H9 (cell line): Measurements from ENCODE around the gene PTF1A. TPM values are rescaled to one million over a fixed set of nuclear protein-coding genes. Genes with fewer than 3 reads are reported as not detected.
A peak's percentile ranks its signal among the peaks of the same experiment; 100 is the strongest.

Experiments
- DNase-seq: peaks from one replicate; pipeline ENCODE4 v3.0.0-alpha.2; 2017
- H2AFZ ChIP-seq: one replicate; pipeline ENCODE4 v1.6.1; 2013; ENCODE audit warnings: mild to moderate bottlenecking, low read length, control low read depth, moderate library complexity
- H2AK5ac ChIP-seq: 2 replicates; pipeline ENCODE4 v1.6.1; 2013; ENCODE audit warnings: low read length, control low read depth, mixed read lengths; ENCODE audit not compliant: insufficient read length
- H2BK120ac ChIP-seq: one replicate; pipeline ENCODE4 v1.6.1; 2013; ENCODE audit warnings: low read depth, mild to moderate bottlenecking, low read length, control low read depth, inconsistent platforms; ENCODE audit not compliant: poor library complexity, severe bottlenecking
- H2BK12ac ChIP-seq: 2 replicates; pipeline ENCODE4 v1.6.1; 2013; ENCODE audit warnings: low read length, control low read depth, mixed read lengths, low read depth; ENCODE audit not compliant: insufficient read length
- H2BK15ac ChIP-seq: 2 replicates; pipeline ENCODE4 v1.6.1; 2013; ENCODE audit warnings: low read depth, low read length, control low read depth
- H2BK20ac ChIP-seq: one replicate; pipeline ENCODE4 v1.6.1; 2013; ENCODE audit warnings: low read depth, mild to moderate bottlenecking, low read length, control low read depth, inconsistent platforms; ENCODE audit not compliant: poor library complexity, severe bottlenecking
- H2BK5ac ChIP-seq: 2 replicates; pipeline ENCODE4 v1.6.1; 2013; ENCODE audit warnings: low read length, control low read depth, mixed read lengths; ENCODE audit not compliant: insufficient read length
- H3K14ac ChIP-seq: 2 replicates; pipeline ENCODE4 v1.6.1; 2013; ENCODE audit warnings: low read length, control low read depth; ENCODE audit not compliant: insufficient read depth
- H3K18ac ChIP-seq: 2 replicates; pipeline ENCODE4 v1.6.1; 2013; ENCODE audit warnings: low read depth, mild to moderate bottlenecking, mixed read lengths, low read length, control low read depth; ENCODE audit not compliant: insufficient read length
- H3K23ac ChIP-seq: 2 replicates; pipeline ENCODE4 v1.6.1; 2013; ENCODE audit warnings: low read length, control low read depth, mixed read lengths, low read depth; ENCODE audit not compliant: insufficient read length
- H3K23me2 ChIP-seq: 2 replicates; pipeline ENCODE4 v1.6.1; 2013; ENCODE audit warnings: low read depth, mild to moderate bottlenecking, mixed read lengths, low read length, control low read depth; ENCODE audit not compliant: insufficient read length, poor library complexity, severe bottlenecking
- H3K27ac ChIP-seq: 2 replicates; pipeline ENCODE4 v1.5.1; 2013; ENCODE audit warnings: low read length, control low read depth, mixed read lengths, low read depth; ENCODE audit not compliant: insufficient read length
- H3K27me3 ChIP-seq: 2 replicates; pipeline ENCODE4 v1.6.1; 2013; ENCODE audit warnings: low read length, control low read depth, inconsistent platforms; ENCODE audit not compliant: insufficient read depth
- H3K4ac ChIP-seq: 2 replicates; pipeline ENCODE4 v1.6.1; 2013; ENCODE audit warnings: low read depth, mild to moderate bottlenecking, control low read depth, inconsistent platforms, low read length, moderate library complexity
- H3K4me1 ChIP-seq: 2 replicates; pipeline ENCODE4 v1.6.1; 2013; ENCODE audit warnings: low read length, control low read depth, inconsistent platforms; ENCODE audit not compliant: insufficient read depth
- H3K4me2 ChIP-seq: 2 replicates; pipeline ENCODE4 v1.6.1; 2013; ENCODE audit warnings: low read length, control low read depth, mixed read lengths; ENCODE audit not compliant: insufficient read length, insufficient read depth
- H3K56ac ChIP-seq: 2 replicates; pipeline ENCODE4 v1.6.1; 2013; ENCODE audit warnings: low read depth, mild to moderate bottlenecking, mixed read lengths, low read length, control low read depth; ENCODE audit not compliant: insufficient read length
- H3K79me1 ChIP-seq: 2 replicates; pipeline ENCODE4 v1.6.1; 2013; ENCODE audit warnings: low read depth, mild to moderate bottlenecking, moderate library complexity, low read length, control low read depth, inconsistent platforms; ENCODE audit not compliant: insufficient read depth, poor library complexity, severe bottlenecking
- H3K79me2 ChIP-seq: 2 replicates; pipeline ENCODE4 v1.6.1; 2013; ENCODE audit warnings: low read length, control low read depth, inconsistent platforms; ENCODE audit not compliant: insufficient read depth
- H3K9ac ChIP-seq: 2 replicates; pipeline ENCODE4 v1.6.1; 2013; ENCODE audit warnings: low read length, control low read depth, mixed read lengths; ENCODE audit not compliant: insufficient read length; ENCODE audit errors: extremely low read depth
- H3K9me3 ChIP-seq: one replicate; pipeline ENCODE4 v1.6.1; 2013; ENCODE audit warnings: low read depth, low read length, inconsistent platforms; ENCODE audit not compliant: control insufficient read depth
- H3T11ph ChIP-seq: one replicate; pipeline ENCODE4 v1.6.1; 2013; ENCODE audit warnings: mild to moderate bottlenecking, low read length, control low read depth, inconsistent platforms
- H4K20me1 ChIP-seq: one replicate; pipeline ENCODE4 v1.6.1; 2013; ENCODE audit not compliant: control insufficient read depth, insufficient read length, insufficient read depth
- H4K5ac ChIP-seq: 2 replicates; pipeline ENCODE4 v1.6.1; 2013; ENCODE audit warnings: low read depth, mild to moderate bottlenecking, mixed read lengths, low read length, control low read depth; ENCODE audit not compliant: insufficient read length
- H4K8ac ChIP-seq: replicated peaks from 2 replicates; pipeline ENCODE4 v1.6.1; 2013; ENCODE audit warnings: low read length, control low read depth, mixed read lengths, low read depth; ENCODE audit not compliant: insufficient read length
- H4K91ac ChIP-seq: 2 replicates; pipeline ENCODE4 v1.6.1; 2013; ENCODE audit warnings: low read depth, mild to moderate bottlenecking, moderate library complexity, mixed read lengths, low read length, control low read depth; ENCODE audit not compliant: insufficient read length
- H3K27ac Mint-ChIP-seq, 3 experiments: 2 replicates in 2 of 3; 3 replicates in 1 of 3; pipeline ENCODE4 v1.8.0; 2020 to 2021; ENCODE audit warnings: mixed read lengths in 3 of 3, mild to moderate bottlenecking in 1 of 3, moderate library complexity in 1 of 3
- H3K27me3 Mint-ChIP-seq: 2 replicates; pipeline ENCODE4 v1.8.0; 2021; ENCODE audit warnings: low read depth, mild to moderate bottlenecking, moderate library complexity, mixed read lengths
- H3K36me3 Mint-ChIP-seq, 3 experiments: 2 replicates in 2 of 3; 3 replicates in 1 of 3; pipeline ENCODE4 v1.8.0; 2020 to 2021; ENCODE audit warnings: low read depth in 3 of 3, mixed read lengths in 3 of 3; ENCODE audit not compliant: insufficient read depth in 1 of 3
- H3K4me1 Mint-ChIP-seq, 2 experiments: 2 replicates each; pipeline ENCODE4 v1.8.0; 2020; ENCODE audit warnings: mixed read lengths in 2 of 2
- H3K4me3 Mint-ChIP-seq, 2 experiments: 2 replicates in 1 of 2; 3 replicates in 1 of 2; pipeline ENCODE4 v1.8.0; 2020 to 2021; ENCODE audit warnings: mild to moderate bottlenecking in 2 of 2, mixed read lengths in 2 of 2, moderate library complexity in 1 of 2
- H3K9me3 Mint-ChIP-seq, 2 experiments: 2 replicates in 1 of 2; 3 replicates in 1 of 2; pipeline ENCODE4 v1.8.0; 2020; ENCODE audit warnings: mild to moderate bottlenecking in 2 of 2, mixed read lengths in 2 of 2, moderate library complexity in 1 of 2
- CTCF ChIP-seq: fragments of 200-600 bp; sonication (generic); conservative IDR thresholded peaks from 3 replicates; pipeline ENCODE4 v1.8.0; 2021; ENCODE audit warnings: antibody characterized with exemption, mild to moderate bottlenecking
- WGBS: extraction: QIAGEN DNeasy Blood & Tissue Kit; methylation state at CpG from one replicate; pipeline ENCODE4 v1.1.7; 2013; ENCODE audit warnings: missing lambda C conversion rate, low lambda C conversion rate, mixed read lengths; ENCODE audit not compliant: insufficient read length; ENCODE audit errors: extremely low coverage; 5-methylcytosine and 5-hydroxymethylcytosine counted together
- total RNA-seq: library from RNA; stranded (reverse); gene quantifications from 2 replicates; pipeline ENCODE4 v1.2.1, GENCODE V29; 2021

The PTF1A gene
- total RNA-seq, 1 experiment from 2014 or later = not detected

GRCh38 chr10:23174074-23174976 lies 17.8 kb upstream of the PTF1A start:
- Histone ChIP-seq H3K27ac (no peak overlapping the region), H3K23ac (no peak overlapping the region), H4K5ac (no peak overlapping the region), H3K79me1 (no peaks in the 10 kb centered on the region), H2BK120ac (no peak overlapping the region), H2BK20ac (no peak overlapping the region), H3K56ac (no peak overlapping the region), H3K9me3 (no peaks in the 10 kb centered on the region), H2BK15ac (no peak overlapping the region), H2AFZ (no peak overlapping the region), H2AK5ac (no peak overlapping the region), H3K27me3 (peaks cover 91% of the 10 kb centered on the region), H3K9ac (no peak overlapping the region), H3T11ph (no peak overlapping the region), H3K23me2 (peaks cover 8% of the 10 kb centered on the region), H2BK12ac (no peak overlapping the region), H2BK5ac (no peak overlapping the region), H4K91ac (no peak overlapping the region), H4K20me1 (no peaks in the 10 kb centered on the region), H3K4me2 (peak overlapping the region; percentile 36), H3K79me2 (no peaks in the 10 kb centered on the region), H3K18ac (no peak overlapping the region), H3K4me1 (no peaks in the 10 kb centered on the region), H4K8ac (no peak overlapping the region), H3K4ac (no peak overlapping the region), H3K14ac (no peak overlapping the region)
- peak overlapping the region; percentile 50 to 70 for H3K4me3 Mint-ChIP-seq
- H3K27me3 Mint-ChIP-seq = peaks cover 97% of the 10 kb centered on the region
- peaks cover 0 to 3% of the 10 kb centered on the region in 2 experiments; a peak in 2 of 5 replicates for H3K9me3 Mint-ChIP-seq
- no peaks in the 10 kb centered on the region for H3K36me3 Mint-ChIP-seq
- no peak for TF ChIP-seq CTCF
- H3K27ac Mint-ChIP-seq = no peak overlapping the region
- peaks cover 5 to 15% of the 10 kb centered on the region in 2 experiments for H3K4me1 Mint-ChIP-seq
- no CpG with 5 or more reads among the region's 88 CpGs for WGBS
- no peak for DNase-seq
